ENCODE results near the gene MAD2L1.

Gene MAD2L1

DNA sequence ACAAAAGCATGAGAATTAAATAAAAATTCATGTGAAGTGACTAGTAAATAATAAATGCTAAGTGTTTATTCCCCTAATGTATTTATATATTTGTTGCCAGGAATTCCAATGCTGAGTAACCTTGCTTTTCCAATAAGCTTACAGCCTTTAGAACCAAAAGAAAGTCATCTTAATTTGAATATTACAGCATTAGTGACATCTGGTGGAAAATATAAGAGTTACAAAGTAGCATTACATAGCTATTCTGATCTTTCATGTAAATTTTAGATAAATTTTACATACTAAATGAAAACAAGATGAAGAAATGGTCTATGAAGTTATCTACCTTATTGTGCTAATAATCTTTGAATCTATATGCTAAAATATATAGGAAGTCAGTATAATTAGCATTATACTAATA, 10.4 kb downstream of the MAD2L1 start:
- DNase-seq, result peak; percentile 29

GRCh38 chr4:120055795-120056194, 10.9 kb downstream of the MAD2L1 start:
- no peak for DNase-seq

- DNase-seq, result no peak
Observed at GRCh38 chr4:120055162-120055561, 11.5 kb downstream of the MAD2L1 start.

DNA sequence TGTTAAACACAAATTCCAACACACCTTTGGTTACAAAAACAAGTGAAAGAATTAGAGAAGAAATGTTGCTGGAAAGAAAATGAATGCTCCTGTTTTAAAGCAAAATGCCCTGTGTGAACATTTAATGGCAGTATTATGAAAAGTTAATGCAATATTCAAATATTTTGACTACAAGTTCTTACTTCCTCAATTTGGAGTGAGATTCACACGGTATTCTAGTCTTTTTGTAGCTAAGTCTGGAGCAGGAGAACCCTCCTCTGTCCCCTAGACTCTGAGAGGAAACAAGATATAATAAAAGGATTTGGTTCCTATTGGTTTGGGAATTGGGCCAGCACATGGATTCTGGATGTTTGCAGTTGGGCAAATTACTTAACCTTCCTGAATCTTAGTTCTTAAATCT, 12.7 kb downstream of the MAD2L1 start:
- no peak for DNase-seq

DNA sequence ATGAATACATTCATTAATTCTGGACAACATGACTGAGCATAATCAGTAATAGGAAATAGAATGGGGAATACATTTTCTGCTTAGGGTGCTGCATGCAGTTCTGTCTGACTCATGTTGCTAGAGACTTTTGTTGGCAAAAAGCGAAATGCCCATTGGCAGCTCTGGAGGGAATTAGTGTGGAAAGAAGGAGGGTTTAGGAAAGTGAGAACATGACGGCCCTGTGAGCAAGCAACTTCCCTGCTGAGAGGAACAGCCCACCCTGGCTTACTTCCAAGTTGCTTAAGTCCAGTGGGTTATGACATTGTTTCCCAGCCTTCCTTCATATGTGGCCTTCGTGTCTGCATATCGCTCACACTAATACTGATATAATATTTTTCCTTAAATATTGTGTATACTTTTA, 13.8 kb downstream of the MAD2L1 start:
- DNase-seq, result peak; percentile 90

DNA sequence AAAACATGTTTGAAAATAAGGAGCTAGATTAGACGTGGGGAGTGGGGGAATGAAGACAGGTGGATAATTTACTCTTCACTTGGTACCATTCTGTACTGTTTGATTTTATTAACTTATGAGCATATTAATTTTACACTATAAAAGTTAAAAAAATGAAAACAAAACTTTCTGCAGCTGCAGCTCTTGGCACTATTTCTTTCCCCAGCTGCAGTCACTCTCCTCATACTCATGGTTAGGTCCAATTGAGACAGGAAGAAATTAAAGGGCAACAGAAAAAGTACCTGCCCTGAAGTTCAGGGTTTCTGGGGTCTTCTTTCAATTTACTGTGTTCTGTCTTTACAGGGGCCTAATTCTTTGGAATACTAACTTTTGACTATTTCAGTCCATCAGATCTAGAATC, 15.4 kb downstream of the MAD2L1 start:
- DNase-seq, result no peak

- peak; percentile 73 for DNase-seq
Observed at GRCh38 chr4:120049732-120050494, 16.7 kb downstream of the MAD2L1 start.

DNA sequence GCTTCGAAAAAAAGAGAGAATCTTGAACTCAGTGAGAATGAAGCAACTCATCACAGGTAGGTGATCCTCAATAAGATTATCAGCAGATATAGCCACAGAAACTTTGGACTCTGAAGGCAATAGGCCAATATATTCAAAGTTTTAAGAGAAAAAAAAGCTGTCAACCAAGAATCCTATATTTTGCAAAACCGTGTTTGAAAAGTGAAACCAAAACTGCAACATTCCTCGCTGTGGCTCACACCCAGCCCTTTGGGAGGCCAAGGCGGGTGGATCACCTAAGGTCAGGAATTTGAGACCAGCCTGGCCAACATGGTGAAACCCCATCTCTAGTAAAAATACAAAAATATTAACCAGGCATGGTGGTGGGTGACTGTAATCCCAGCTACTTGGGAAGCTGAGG, 22.8 kb downstream of the MAD2L1 start:
- DNase-seq, result no peak

GRCh38 chr4:120037411-120037810, 29.2 kb downstream of the MAD2L1 start:
- no peak for DNase-seq

GRCh38 chr4:120034913-120035312, 31.7 kb downstream of the MAD2L1 start:
- no peak for DNase-seq

- DNase-seq, result no peak
Observed at GRCh38 chr4:120026853-120027252, 39.8 kb downstream of the MAD2L1 start.

GRCh38 chr4:120025516-120025915, 41.1 kb downstream of the MAD2L1 start:
- no peak for DNase-seq

- peak; percentile 30 for DNase-seq
Observed at GRCh38 chr4:120018786-120019185, 47.9 kb downstream of the MAD2L1 start.

DNA sequence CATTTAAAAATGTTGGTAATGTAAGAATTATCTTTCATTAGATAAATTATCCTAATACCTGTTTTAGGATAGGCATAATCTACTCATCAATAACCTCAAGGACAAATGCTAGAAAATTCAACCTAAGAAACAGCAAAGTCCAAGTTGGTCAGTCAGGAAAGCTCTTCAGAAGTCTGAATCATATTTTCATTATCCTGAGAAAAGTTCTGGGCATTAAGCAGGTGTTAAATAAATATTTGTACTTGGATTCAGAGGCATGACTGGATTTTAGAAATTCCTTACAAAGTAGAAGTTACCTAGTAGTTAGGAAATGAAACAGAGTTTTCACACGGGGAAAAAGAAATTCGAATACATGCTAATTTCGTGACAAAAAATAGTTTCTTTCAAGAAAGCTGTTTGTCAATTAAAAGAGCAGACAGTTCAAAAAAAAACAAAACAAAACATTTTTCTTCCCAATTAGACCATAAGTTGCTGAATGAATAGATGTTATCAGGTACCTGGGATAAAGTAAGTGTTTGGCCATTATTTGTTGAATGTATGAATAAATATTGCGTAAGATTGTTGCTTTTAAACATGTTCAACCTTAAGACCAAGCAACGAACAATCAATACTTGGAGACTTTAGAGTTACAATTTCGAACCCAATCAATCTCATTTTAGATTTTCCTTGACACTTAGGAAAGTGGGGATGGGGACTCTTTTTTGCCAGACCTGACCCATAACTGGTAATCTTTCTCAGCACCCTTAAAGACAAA, 48.5 kb downstream of the MAD2L1 start:
- no peak for DNase-seq

GRCh38 chr4:120011725-120012124, 54.9 kb downstream of the MAD2L1 start:
- no peak for DNase-seq

DNA sequence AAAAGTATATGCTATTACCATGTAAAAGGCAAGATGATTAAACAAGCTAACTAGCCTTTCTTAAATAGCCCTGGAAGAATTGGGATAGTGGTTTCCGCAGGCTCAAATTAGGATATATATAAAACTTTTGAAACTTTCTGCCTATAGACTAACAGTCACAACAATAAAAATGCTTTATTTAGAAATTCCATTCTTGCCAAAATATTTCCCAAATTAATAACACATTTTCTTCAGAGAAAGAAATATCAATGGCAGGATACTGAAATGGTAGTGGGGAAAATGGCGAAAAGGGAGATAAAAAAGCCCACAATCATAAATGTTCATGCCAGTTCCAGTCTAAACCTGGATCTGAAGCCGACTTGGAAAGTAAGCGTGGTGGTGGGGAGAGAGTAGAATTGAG, 56.0 kb downstream of the MAD2L1 start:
- no peak for DNase-seq

DNA sequence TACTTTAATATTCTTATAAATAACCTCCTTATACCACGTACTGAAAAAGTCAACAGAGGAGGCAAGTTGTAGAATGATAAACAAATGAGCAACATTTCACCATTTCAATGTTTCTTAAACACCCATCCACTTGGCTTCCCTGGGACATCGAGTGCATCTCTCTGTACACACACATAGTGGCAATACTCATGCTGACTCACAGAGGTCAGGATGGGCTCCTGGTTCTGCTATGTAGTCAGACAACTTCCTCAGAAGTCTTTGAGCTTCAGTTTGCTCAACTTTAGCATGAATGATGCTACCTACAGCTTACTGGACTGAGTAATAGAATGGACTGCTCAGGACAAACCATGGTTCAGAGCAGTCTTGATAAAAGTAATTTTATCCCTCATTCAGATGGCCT, 56.9 kb downstream of the MAD2L1 start:
- peak; percentile 49 for DNase-seq

- DNase-seq, result no peak
Observed at GRCh38 chr4:120008957-120009356, 57.7 kb downstream of the MAD2L1 start.

- no peak for DNase-seq
Observed at GRCh38 chr4:120007896-120008436, 58.7 kb downstream of the MAD2L1 start.

- DNase-seq, result peak; percentile 89
Observed at GRCh38 chr4:120007191-120007871, 59.3 kb downstream of the MAD2L1 start.
